GM23338 (cell line): ENCODE data around the gene SYNE1.

ENCODE experiments used
- EZH2 ChIP-seq: fragments of 200-600 bp; sonication (generic); IDR thresholded peaks from one replicate; pipeline ENCODE4 v1.8.0; 2017; ENCODE audit warnings: antibody characterized with exemption, mild to moderate bottlenecking, low read depth; ENCODE audit not compliant: unreplicated experiment
- EZH2phosphoT487 ChIP-seq: fragments of 200-600 bp; sonication (generic); IDR thresholded peaks from one replicate; pipeline ENCODE4 v1.8.1; 2018; ENCODE audit warnings: antibody characterized with exemption; ENCODE audit not compliant: unreplicated experiment
- JUNB ChIP-seq: IDR thresholded peaks from one replicate; pipeline ENCODE4 v1.6.1; 2016; ENCODE audit warnings: antibody characterized with exemption; ENCODE audit not compliant: unreplicated experiment
- POLR2AphosphoS5 ChIP-seq: IDR thresholded peaks from 2 replicates; pipeline ENCODE4 v1.6.1; 2016; ENCODE audit warnings: antibody characterized with exemption, low read depth
- TF ChIP-seq, protein P1 (sequence below), 2 experiments: fragments of 200-600 bp in 1 of 2; sonication (generic) in 1 of 2; conservative IDR thresholded peaks; 2 replicates each; pipeline versions ENCODE4 v1.5.1 to v1.6.1; 2016 to 2017; ENCODE audit warnings: antibody characterized with exemption in 2 of 2, low read depth in 2 of 2, mild to moderate bottlenecking in 2 of 2, moderate library complexity in 1 of 2
- TF ChIP-seq, protein P2 (sequence below): IDR thresholded peaks from one replicate; pipeline ENCODE4 v1.6.1; 2018; ENCODE audit warnings: antibody characterized with exemption; ENCODE audit not compliant: unreplicated experiment

DNA sequence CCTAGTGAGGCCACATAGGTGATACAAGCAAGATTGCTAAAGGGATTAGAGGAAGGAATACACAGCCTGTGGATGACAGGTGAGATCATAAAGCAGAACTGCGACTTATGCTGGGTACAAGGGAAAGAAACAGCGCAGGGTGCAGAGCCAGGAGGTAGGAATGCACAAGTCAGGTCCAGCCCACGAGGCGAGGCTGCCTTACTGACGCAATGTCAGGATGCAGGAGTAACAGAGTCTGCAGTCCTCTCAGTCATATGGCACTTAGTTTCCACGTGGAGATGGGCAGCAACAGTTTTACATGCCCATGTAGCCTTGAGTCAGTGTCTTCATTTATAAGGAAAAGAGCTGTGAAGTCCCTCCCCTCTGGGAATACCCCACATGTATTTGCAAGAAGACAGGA is 210.9 kb downstream of the SYNE1 start:
- TF ChIP-seq, protein P1, sequence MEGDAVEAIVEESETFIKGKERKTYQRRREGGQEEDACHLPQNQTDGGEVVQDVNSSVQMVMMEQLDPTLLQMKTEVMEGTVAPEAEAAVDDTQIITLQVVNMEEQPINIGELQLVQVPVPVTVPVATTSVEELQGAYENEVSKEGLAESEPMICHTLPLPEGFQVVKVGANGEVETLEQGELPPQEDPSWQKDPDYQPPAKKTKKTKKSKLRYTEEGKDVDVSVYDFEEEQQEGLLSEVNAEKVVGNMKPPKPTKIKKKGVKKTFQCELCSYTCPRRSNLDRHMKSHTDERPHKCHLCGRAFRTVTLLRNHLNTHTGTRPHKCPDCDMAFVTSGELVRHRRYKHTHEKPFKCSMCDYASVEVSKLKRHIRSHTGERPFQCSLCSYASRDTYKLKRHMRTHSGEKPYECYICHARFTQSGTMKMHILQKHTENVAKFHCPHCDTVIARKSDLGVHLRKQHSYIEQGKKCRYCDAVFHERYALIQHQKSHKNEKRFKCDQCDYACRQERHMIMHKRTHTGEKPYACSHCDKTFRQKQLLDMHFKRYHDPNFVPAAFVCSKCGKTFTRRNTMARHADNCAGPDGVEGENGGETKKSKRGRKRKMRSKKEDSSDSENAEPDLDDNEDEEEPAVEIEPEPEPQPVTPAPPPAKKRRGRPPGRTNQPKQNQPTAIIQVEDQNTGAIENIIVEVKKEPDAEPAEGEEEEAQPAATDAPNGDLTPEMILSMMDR (conservative IDR thresholded peaks at IDR 0.05; ENCODE audit: low read depth in 2 of 2) = no peak
- no peak for TF ChIP-seq POLR2AphosphoS5
- TF ChIP-seq EZH2 = no peak
- TF ChIP-seq, protein P2, sequence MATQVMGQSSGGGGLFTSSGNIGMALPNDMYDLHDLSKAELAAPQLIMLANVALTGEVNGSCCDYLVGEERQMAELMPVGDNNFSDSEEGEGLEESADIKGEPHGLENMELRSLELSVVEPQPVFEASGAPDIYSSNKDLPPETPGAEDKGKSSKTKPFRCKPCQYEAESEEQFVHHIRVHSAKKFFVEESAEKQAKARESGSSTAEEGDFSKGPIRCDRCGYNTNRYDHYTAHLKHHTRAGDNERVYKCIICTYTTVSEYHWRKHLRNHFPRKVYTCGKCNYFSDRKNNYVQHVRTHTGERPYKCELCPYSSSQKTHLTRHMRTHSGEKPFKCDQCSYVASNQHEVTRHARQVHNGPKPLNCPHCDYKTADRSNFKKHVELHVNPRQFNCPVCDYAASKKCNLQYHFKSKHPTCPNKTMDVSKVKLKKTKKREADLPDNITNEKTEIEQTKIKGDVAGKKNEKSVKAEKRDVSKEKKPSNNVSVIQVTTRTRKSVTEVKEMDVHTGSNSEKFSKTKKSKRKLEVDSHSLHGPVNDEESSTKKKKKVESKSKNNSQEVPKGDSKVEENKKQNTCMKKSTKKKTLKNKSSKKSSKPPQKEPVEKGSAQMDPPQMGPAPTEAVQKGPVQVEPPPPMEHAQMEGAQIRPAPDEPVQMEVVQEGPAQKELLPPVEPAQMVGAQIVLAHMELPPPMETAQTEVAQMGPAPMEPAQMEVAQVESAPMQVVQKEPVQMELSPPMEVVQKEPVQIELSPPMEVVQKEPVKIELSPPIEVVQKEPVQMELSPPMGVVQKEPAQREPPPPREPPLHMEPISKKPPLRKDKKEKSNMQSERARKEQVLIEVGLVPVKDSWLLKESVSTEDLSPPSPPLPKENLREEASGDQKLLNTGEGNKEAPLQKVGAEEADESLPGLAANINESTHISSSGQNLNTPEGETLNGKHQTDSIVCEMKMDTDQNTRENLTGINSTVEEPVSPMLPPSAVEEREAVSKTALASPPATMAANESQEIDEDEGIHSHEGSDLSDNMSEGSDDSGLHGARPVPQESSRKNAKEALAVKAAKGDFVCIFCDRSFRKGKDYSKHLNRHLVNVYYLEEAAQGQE = no peak
- TF ChIP-seq EZH2phosphoT487 = no peak
- no peak for TF ChIP-seq JUNB
